Measurements from ENCODE around the gene MGAT4B. TPM values are rescaled to one million over a fixed set of nuclear protein-coding genes. Genes with fewer than 3 reads are reported as not detected.
"Not testable (repeated sequence)": the region's sequence is repeated elsewhere in the genome, so short reads cannot be mapped to it uniquely, and the experiment has no call there.

MGAT4B gene
- total RNA-seq, 3 donors from 2014 or later (not counting 1 experiment from before 2014, with no cell fraction given), result 143 to 159 (median 144) TPM

DNA sequence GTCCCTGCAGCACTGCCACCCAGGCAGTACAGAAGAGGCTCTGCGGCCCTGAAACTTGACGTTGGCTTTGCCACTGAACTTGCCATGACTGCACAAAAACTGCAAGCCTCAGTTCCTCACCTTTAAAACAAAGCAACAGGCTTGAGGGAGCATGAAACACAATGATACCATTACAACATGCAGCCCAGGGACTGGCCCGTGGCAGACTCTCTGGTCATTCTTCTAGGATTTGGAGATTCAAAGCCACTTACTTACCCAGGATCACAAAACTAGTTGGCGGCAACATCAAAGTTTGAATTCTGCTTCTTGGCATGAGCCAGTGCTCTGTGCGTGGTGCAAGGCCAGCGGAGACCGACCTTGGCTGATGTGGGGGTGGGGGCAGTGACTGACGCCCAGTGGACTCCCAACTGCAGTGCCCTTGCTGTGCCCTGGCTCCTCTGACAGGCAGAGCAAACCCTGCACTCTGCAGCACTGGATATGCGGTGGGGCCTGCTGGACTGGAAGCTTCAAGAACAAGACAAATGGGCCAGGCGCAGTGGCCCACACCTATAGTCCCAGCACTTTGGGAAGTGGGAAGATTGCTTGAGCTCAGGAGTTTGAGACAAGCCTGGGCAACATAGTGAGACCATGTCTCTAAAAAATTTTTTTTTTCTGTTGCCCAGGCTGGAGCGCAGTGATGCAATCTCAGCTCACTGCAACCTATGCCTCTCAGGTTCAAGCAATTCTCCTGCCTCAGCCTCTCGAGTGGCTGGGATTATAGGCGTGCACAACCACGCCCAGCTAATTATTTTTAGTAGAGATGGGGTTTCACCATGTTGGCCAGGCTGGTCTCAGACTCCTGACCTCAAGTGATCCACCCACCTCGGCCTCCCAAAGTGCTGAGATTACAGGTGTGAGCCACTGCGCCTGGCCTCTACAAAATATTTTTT lies 32.9 kb upstream of the MGAT4B start:
- H3K36me3 Mint-ChIP-seq, result peaks cover 10% of the 10 kb centered on the region
- Histone ChIP-seq H3K4me3 (ENCODE audit: low read length) (no peak overlapping the region), H3K27me3 (ENCODE audit: control insufficient read depth, insufficient read depth, low read length) (no peaks in the 10 kb centered on the region), H3K36me3 (ENCODE audit: control insufficient read depth, insufficient read depth, low read length) (peaks cover 37% of the 10 kb centered on the region), H3K9me3 (ENCODE audit: control insufficient read depth, insufficient read depth, low read length) (no peaks in the 10 kb centered on the region), H3K4me1 (ENCODE audit: control insufficient read depth, insufficient read depth, low read length) (peaks cover 20% of the 10 kb centered on the region), H3K27ac (ENCODE audit: low read length) (no peak overlapping the region)
- H3K4me1 Mint-ChIP-seq, result peaks cover 18 to 21% of the 10 kb centered on the region in 2 donors
- DNase-seq (no peak), ATAC-seq (peak in 1 of 3 donors; percentile 4)
- 95% methylated on average over 16 of the region's 16 CpGs for WGBS (ENCODE audit: insufficient coverage)
- TF ChIP-seq, protein P1, sequence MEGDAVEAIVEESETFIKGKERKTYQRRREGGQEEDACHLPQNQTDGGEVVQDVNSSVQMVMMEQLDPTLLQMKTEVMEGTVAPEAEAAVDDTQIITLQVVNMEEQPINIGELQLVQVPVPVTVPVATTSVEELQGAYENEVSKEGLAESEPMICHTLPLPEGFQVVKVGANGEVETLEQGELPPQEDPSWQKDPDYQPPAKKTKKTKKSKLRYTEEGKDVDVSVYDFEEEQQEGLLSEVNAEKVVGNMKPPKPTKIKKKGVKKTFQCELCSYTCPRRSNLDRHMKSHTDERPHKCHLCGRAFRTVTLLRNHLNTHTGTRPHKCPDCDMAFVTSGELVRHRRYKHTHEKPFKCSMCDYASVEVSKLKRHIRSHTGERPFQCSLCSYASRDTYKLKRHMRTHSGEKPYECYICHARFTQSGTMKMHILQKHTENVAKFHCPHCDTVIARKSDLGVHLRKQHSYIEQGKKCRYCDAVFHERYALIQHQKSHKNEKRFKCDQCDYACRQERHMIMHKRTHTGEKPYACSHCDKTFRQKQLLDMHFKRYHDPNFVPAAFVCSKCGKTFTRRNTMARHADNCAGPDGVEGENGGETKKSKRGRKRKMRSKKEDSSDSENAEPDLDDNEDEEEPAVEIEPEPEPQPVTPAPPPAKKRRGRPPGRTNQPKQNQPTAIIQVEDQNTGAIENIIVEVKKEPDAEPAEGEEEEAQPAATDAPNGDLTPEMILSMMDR (IDR thresholded peaks at IDR 0.05), result no peak
- intact Hi-C loops (cut with micrococcal nuclease), result no loop called here
- H3K4me3 Mint-ChIP-seq, result peak overlapping the region; percentile 31
- peak overlapping the region in 1 of 2 donors; percentile 91 for H3K27ac Mint-ChIP-seq
- H3K27me3 Mint-ChIP-seq (ENCODE audit: low read depth in 2 of 2), result no peaks in the 10 kb centered on the region
- H3K9me3 Mint-ChIP-seq, result no peaks in the 10 kb centered on the region

DNA sequence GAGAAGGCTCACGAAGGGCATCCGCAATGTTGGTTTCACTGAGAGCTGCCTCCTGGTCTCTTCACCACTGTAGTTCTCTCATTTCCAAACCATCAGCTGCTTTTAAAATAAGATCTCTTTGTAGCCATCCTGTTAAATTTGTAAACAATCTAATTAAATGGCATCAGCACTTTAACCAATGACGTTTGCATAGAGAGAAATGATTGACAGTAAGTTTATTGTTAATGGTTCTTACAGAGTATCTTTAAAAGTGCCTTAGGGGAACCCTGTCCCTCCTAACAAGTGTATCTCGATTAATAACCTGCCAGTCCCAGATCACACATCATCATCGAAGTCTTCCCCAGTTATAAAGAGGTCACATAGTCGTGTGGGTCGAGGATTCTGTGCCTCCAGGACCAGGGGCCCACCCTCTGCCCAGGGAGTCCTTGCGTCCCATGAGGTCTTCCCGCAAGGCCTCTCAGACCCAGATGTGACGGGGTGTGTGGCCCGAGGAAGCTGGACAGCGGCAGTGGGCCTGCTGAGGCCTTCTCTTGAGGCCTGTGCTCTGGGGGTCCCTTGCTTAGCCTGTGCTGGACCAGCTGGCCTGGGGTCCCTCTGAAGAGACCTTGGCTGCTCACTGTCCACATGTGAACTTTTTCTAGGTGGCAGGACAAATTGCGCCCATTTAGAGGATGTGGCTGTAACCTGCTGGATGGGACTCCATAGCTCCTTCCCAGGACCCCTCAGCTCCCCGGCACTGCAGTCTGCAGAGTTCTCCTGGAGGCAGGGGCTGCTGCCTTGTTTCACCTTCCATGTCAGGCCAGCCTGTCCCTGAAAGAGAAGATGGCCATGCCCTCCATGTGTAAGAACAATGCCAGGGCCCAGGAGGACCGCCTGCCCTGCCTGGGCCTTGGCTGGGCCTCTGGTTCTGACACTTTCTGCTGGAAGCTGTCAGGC lies 30.7 kb upstream of the MGAT4B start:
- Histone ChIP-seq H3K4me1 (ENCODE audit: control insufficient read depth, insufficient read depth, low read length) (peaks cover 20% of the 10 kb centered on the region), H3K27ac (ENCODE audit: low read length) (peak overlapping the region; percentile 70), H3K27me3 (ENCODE audit: control insufficient read depth, insufficient read depth, low read length) (no peaks in the 10 kb centered on the region), H3K4me3 (ENCODE audit: low read length) (no peak overlapping the region), H3K36me3 (ENCODE audit: control insufficient read depth, insufficient read depth, low read length) (peaks cover 55% of the 10 kb centered on the region), H3K9me3 (ENCODE audit: control insufficient read depth, insufficient read depth, low read length) (no peaks in the 10 kb centered on the region)
- Mint-ChIP-seq H3K4me1 (peaks cover 28 to 31% of the 10 kb centered on the region in 2 donors), H3K36me3 (peaks cover 16% of the 10 kb centered on the region), H3K27ac (peak overlapping the region; percentile 91 to 94), H3K9me3 (no peaks in the 10 kb centered on the region), H3K27me3 (ENCODE audit: low read depth in 2 of 2) (no peaks in the 10 kb centered on the region), H3K4me3 (peak overlapping the region; percentile 73)
- no peak for DNase-seq
- ATAC-seq, result peak in 1 of 3 donors; percentile 2
- intact Hi-C loops (cut with micrococcal nuclease), result loop anchor here (2.0 kb wide), 1 partner anchor 21 kb away; the partner anchor contains the start of gene MRNIP
- TF ChIP-seq, protein P1 (IDR thresholded peaks at IDR 0.05), result no peak
- WGBS (ENCODE audit: insufficient coverage), result 85% methylated on average over 15 of the region's 15 CpGs

DNA sequence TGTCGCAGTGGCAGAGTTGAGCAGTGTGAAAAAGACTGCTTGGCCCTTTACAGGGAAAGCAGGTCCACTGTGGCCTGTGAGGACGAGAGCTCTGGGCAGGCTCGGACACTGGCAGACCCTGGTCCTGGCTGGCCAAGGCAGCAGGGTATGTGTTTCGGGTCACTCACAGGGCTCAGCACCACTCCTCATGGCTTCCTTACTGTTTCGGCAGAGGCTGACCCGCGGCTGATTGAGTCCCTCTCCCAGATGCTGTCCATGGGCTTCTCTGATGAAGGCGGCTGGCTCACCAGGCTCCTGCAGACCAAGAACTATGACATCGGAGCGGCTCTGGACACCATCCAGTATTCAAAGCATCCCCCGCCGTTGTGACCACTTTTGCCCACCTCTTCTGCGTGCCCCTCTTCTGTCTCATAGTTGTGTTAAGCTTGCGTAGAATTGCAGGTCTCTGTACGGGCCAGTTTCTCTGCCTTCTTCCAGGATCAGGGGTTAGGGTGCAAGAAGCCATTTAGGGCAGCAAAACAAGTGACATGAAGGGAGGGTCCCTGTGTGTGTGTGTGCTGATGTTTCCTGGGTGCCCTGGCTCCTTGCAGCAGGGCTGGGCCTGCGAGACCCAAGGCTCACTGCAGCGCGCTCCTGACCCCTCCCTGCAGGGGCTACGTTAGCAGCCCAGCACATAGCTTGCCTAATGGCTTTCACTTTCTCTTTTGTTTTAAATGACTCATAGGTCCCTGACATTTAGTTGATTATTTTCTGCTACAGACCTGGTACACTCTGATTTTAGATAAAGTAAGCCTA lies 29.8 kb upstream of the MGAT4B start:
- H3K4me1 ChIP-seq (ENCODE audit: control insufficient read depth, insufficient read depth, low read length), result peaks cover 20% of the 10 kb centered on the region
- no peaks in the 10 kb centered on the region for H3K27me3 Mint-ChIP-seq (ENCODE audit: low read depth in 2 of 2)
- H3K4me3 Mint-ChIP-seq, result peak overlapping the region; percentile 73
- DNase-seq (peak; percentile 51 to 80), ATAC-seq (peak; percentile 67 to 93 (median 90))
- H3K36me3 ChIP-seq (ENCODE audit: control insufficient read depth, insufficient read depth, low read length), result peaks cover 59% of the 10 kb centered on the region
- H3K36me3 Mint-ChIP-seq, result peaks cover 16% of the 10 kb centered on the region
- no peaks in the 10 kb centered on the region for H3K9me3 Mint-ChIP-seq
- WGBS (ENCODE audit: insufficient coverage), result 80% methylated on average over 19 of the region's 19 CpGs
- intact Hi-C loops (cut with micrococcal nuclease), result loop anchor here (1.0 to 2.0 kb wide), 2 partner anchors 15 to 22 kb away; partner anchors contain the start of gene MRNIP
- H3K27me3 ChIP-seq (ENCODE audit: control insufficient read depth, insufficient read depth, low read length), result no peaks in the 10 kb centered on the region
- H3K4me3 ChIP-seq (ENCODE audit: low read length), result no peak overlapping the region
- peaks cover 28 to 31% of the 10 kb centered on the region in 2 donors for H3K4me1 Mint-ChIP-seq
- H3K27ac ChIP-seq (ENCODE audit: low read length), result peak overlapping the region; percentile 70
- peak overlapping the region; percentile 91 to 94 for H3K27ac Mint-ChIP-seq
- H3K9me3 ChIP-seq (ENCODE audit: control insufficient read depth, insufficient read depth, low read length), result no peaks in the 10 kb centered on the region
- TF ChIP-seq, protein P1 (IDR thresholded peaks at IDR 0.05), result no peak

DNA sequence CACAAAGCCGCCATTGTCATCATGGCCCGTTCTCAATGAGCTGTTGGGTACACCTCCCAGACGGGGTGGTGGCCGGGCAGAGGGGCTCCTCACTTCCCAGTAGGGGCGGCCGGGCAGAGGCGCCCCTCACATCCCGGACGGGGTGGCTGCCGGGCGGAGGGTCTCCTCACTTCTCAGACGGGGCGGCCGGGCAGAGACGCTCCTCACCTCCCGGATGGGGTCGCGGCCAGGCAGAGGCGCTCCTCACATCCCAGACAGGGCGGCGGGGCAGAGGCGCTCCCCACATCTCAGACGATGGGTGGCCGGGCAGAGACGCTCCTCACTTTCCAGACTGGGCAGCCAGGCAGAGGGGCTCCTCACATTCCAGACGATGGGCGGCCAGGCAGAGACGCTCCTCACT lies 28.2 kb upstream of the MGAT4B start:
- H3K27me3 Mint-ChIP-seq (ENCODE audit: low read depth in 2 of 2); H3K27ac ChIP-seq (ENCODE audit: low read length); H3K4me3 Mint-ChIP-seq; intact Hi-C loops (cut with micrococcal nuclease); H3K4me3 ChIP-seq (ENCODE audit: low read length); DNase-seq; ATAC-seq; H3K9me3 ChIP-seq (ENCODE audit: control insufficient read depth, insufficient read depth, low read length); H3K27me3 ChIP-seq (ENCODE audit: control insufficient read depth, insufficient read depth, low read length); H3K9me3 Mint-ChIP-seq: not testable (repeated sequence)
- Histone ChIP-seq H3K36me3 (ENCODE audit: control insufficient read depth, insufficient read depth, low read length) (peaks cover 63% of the 10 kb centered on the region), H3K4me1 (ENCODE audit: control insufficient read depth, insufficient read depth, low read length) (peaks cover 20% of the 10 kb centered on the region)
- H3K27ac Mint-ChIP-seq, result peak overlapping the region; percentile 91 to 94
- H3K4me1 Mint-ChIP-seq, result peaks cover 28 to 31% of the 10 kb centered on the region in 2 donors
- H3K36me3 Mint-ChIP-seq, result peaks cover 19% of the 10 kb centered on the region
- WGBS (ENCODE audit: insufficient coverage), result over 99% methylated on average over 14 of the region's 28 CpGs

Measured in natural killer cell (primary cell).